Measurements from ENCODE around the gene ATRNL1. TPM values are rescaled to one million over a fixed set of nuclear protein-coding genes. Genes with fewer than 3 reads are reported as not detected.

Gene ATRNL1
- polyA plus RNA-seq, 3 donors, result not detected

DNA sequence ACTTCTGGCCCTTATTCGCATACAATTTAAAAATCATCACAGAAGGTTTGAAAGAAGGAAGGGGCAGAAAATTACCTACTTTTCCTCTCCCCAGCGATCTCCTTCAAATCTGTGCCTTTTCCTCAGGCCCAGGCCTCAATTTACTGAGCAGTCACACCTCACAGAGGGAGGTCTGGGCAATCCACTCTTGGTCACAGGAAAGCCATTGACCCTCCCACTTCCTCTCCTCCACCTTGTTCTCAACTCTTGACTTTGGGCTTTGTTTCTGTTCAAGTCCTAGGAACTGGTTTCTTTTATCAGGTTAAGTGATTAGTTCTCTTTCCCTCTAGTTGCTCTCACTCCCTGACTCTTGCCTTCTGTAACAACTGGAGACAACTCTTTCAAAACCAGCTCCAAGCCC lies 37.0 kb upstream of the ATRNL1 start:
- intact Hi-C loops (cut with micrococcal nuclease), result no loop called here
- Mint-ChIP-seq H3K36me3 (no peaks in the 10 kb centered on the region), H3K27me3 (ENCODE audit: low read depth in 3 of 3) (peaks cover 0 to 4% (median 1%) of the 10 kb centered on the region in 3 donors), H3K4me1 (no peaks in the 10 kb centered on the region), H3K27ac (peak overlapping the region in 1 of 7 donors; percentile 66), H3K9me3 (peaks cover 0 to 2% (median 0%) of the 10 kb centered on the region in 7 donors), H3K4me3 (no peak overlapping the region)
- no peaks in the 10 kb centered on the region for H3K36me3 ChIP-seq (replicated peaks in 1 of 2; ENCODE audit: control insufficient read depth in 1 of 2, insufficient read depth in 2 of 2, low read length in 2 of 2)
- no peak overlapping the region for H2AFZ ChIP-seq (ENCODE audit: insufficient read depth, low read depth, low read length, poor library complexity, severe bottlenecking)
- WGBS (ENCODE audit: insufficient coverage), result 80% methylated on average over 1 of the region's 2 CpGs
- H3K4me2 ChIP-seq (replicated peaks; ENCODE audit: extremely low read depth, low read length, poor library complexity, severe bottlenecking), result no peak overlapping the region
- DNase-seq, result no peak
- H4K20me1 ChIP-seq (ENCODE audit: insufficient read depth, low read length), result no peaks in the 10 kb centered on the region
- H3K27me3 ChIP-seq (ENCODE audit: control insufficient read depth in 2 of 2, insufficient read depth in 2 of 2, low read length in 2 of 2), result no peaks in the 10 kb centered on the region
- no peaks in the 10 kb centered on the region for H3K9me3 ChIP-seq (replicated peaks in 1 of 2; ENCODE audit: control insufficient read depth in 1 of 2, insufficient read depth in 1 of 2, low read length in 2 of 2)
- H3K4me1 ChIP-seq (ENCODE audit: control insufficient read depth in 1 of 2, insufficient read depth in 2 of 2, low read length in 2 of 2), result no peaks in the 10 kb centered on the region
- TF ChIP-seq, protein P1, sequence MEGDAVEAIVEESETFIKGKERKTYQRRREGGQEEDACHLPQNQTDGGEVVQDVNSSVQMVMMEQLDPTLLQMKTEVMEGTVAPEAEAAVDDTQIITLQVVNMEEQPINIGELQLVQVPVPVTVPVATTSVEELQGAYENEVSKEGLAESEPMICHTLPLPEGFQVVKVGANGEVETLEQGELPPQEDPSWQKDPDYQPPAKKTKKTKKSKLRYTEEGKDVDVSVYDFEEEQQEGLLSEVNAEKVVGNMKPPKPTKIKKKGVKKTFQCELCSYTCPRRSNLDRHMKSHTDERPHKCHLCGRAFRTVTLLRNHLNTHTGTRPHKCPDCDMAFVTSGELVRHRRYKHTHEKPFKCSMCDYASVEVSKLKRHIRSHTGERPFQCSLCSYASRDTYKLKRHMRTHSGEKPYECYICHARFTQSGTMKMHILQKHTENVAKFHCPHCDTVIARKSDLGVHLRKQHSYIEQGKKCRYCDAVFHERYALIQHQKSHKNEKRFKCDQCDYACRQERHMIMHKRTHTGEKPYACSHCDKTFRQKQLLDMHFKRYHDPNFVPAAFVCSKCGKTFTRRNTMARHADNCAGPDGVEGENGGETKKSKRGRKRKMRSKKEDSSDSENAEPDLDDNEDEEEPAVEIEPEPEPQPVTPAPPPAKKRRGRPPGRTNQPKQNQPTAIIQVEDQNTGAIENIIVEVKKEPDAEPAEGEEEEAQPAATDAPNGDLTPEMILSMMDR (IDR thresholded peaks at IDR 0.05), result no peak
- no peak overlapping the region for H3K9ac ChIP-seq (ENCODE audit: insufficient read depth, low read length, poor library complexity, severe bottlenecking)
- H3K79me2 ChIP-seq (ENCODE audit: insufficient read depth, low read length), result no peaks in the 10 kb centered on the region
- H3K27ac ChIP-seq (ENCODE audit: low read depth in 1 of 2, low read length in 2 of 2), result no peak overlapping the region
- H3K4me3 ChIP-seq (replicated peaks in 1 of 3; ENCODE audit: low read depth in 2 of 3, low read length in 3 of 3), result no peak overlapping the region

DNA sequence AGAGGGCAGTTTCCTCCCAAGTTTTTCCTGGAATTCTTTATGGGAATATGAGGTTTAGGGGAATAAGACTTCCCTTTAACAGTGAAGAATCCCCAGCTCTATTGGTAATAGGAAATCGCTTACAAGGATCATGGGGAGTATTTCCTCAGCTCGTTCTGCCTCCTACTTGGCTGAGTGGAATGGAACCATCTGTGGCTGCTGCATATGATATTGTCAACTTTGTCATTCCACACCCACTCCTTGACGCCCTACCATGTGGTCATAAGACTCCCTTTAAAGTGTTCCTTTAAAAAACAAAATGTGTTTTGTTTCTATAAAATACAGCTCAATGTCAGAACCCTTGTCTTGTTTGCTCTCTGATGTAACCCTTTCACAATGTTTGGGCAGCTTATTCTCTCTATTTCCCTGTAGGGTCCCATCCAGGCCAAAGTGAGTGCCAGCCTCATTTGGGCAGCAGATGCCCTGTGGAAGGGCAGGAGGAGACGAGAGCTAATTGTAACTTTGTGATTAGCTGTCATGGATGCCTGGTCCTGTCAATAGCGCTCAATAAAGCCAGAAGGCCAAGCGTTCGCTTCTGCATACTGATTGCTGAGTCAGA lies 33.8 kb upstream of the ATRNL1 start:
- no peak overlapping the region for H3K27ac Mint-ChIP-seq
- WGBS (ENCODE audit: insufficient coverage), result 87% methylated on average over 4 of the region's 7 CpGs

More for the DNA sequence above, 33.8 kb upstream of the ATRNL1 start:
- Mint-ChIP-seq H3K4me3 (no peak overlapping the region), H3K9me3 (peaks cover 0 to 2% (median 0%) of the 10 kb centered on the region in 7 donors), H3K36me3 (no peaks in the 10 kb centered on the region), H3K4me1 (no peaks in the 10 kb centered on the region), H3K27me3 (ENCODE audit: low read depth in 3 of 3) (peaks cover 1 to 7% (median 2%) of the 10 kb centered on the region in 3 donors)
- Histone ChIP-seq H3K27ac (ENCODE audit: low read depth in 1 of 2, low read length in 2 of 2) (no peak overlapping the region), H3K4me1 (ENCODE audit: control insufficient read depth in 1 of 2, insufficient read depth in 2 of 2, low read length in 2 of 2) (no peaks in the 10 kb centered on the region), H3K36me3 (replicated peaks in 1 of 2; ENCODE audit: control insufficient read depth in 1 of 2, insufficient read depth in 2 of 2, low read length in 2 of 2) (no peaks in the 10 kb centered on the region), H3K4me2 (replicated peaks; ENCODE audit: extremely low read depth, low read length, poor library complexity, severe bottlenecking) (no peak overlapping the region), H3K9ac (ENCODE audit: insufficient read depth, low read length, poor library complexity, severe bottlenecking) (no peak overlapping the region), H3K9me3 (replicated peaks in 1 of 2; ENCODE audit: control insufficient read depth in 1 of 2, insufficient read depth in 1 of 2, low read length in 2 of 2) (no peaks in the 10 kb centered on the region), H3K4me3 (replicated peaks in 1 of 3; ENCODE audit: low read depth in 2 of 3, low read length in 3 of 3) (no peak overlapping the region), H4K20me1 (ENCODE audit: insufficient read depth, low read length) (no peaks in the 10 kb centered on the region), H2AFZ (ENCODE audit: insufficient read depth, low read depth, low read length, poor library complexity, severe bottlenecking) (no peak overlapping the region), H3K27me3 (ENCODE audit: control insufficient read depth in 2 of 2, insufficient read depth in 2 of 2, low read length in 2 of 2) (no peaks in the 10 kb centered on the region), H3K79me2 (ENCODE audit: insufficient read depth, low read length) (no peaks in the 10 kb centered on the region)
- intact Hi-C loops (cut with micrococcal nuclease), result no loop called here
- TF ChIP-seq, protein P1 (IDR thresholded peaks at IDR 0.05), result no peak
- DNase-seq, result no peak

All from CD14-positive monocyte (primary cell).